T-helper 2 cell (primary cell): Measurements from ENCODE around the gene TNNI3K.

Experiments used
- DNase-seq, 5 experiments: peaks; one replicate each; pipeline versions ENCODE4 v3.0.0 to v3.0.0-alpha.2; 2012 to 2022

Gene TNNI3K

DNA sequence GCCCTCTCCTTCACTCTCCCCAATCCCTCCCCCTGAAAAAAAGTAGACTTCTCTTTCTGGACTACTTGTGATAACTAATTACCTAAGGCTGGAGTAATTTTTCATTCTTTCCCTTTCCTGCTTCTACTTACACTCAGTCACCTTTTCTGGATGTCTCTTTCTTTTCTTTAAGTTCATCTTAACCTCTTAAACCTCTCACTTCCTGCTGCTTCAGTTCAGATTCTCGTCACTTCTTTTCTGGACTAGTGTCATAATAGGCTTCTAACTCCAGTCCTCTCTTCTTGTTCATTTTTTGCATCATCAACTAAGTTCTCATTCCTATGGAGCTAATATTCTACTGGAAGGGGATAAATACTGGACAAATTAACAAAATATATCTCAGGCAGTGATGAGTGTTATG lies 201.8 kb downstream of the TNNI3K start:
- DNase-seq, result no peak

DNA sequence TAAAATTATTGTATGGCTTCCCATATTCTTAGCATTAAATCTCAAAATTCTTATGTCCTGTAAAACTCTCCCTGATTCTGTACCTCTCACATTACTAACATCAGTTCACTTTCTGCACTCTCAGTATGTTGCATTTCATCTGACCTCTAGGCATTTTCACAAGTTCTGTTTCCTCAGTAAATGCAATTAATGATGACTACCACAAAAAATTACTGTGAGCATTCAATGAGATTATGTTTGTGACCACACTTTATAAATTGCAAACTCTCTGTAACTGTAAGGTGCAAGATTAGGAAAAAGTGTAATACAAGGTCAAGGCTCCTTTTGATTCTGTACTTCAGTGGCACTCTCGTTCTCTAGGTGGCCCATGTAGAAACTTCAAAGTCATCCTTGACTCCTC lies 216.8 kb downstream of the TNNI3K start:
- DNase-seq, result no peak

DNA sequence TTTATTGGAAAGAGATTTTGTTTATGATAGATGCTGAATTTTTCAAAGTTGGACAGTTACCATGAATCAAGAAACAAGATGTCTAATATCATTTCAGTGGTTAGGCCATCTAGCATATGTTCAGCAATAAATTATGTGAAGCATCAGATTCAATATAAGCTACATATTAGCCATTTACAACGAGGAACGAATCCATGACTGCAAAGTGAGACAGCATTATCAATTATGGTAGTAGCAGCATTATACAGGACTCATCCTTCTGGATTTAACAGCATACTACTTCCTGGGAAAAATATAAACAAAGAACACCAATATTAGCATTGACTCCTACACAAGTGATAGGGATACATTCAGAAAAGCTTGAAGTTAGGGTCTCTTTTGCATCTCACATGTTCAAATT lies 218.1 kb downstream of the TNNI3K start:
- DNase-seq, result no peak

DNA sequence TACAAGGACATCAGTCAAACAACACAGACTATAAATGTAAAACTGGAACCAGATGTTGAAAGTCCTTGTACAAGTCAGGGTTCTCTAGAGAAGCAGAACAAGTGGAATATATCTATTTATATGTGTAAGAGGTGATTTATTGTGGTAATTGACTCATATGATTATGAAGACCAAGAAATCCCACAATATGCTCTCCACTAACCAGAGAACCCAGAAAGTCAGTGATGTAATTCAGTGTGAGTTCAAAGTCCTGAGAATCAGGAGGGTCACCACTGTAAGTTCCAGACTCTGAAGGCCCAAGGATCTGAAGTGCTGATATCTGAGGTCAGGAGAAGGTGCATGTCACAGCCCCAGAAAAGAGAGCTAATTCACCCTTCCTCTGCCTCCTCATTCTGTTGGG lies 220.2 kb downstream of the TNNI3K start:
- no peak for DNase-seq

DNA sequence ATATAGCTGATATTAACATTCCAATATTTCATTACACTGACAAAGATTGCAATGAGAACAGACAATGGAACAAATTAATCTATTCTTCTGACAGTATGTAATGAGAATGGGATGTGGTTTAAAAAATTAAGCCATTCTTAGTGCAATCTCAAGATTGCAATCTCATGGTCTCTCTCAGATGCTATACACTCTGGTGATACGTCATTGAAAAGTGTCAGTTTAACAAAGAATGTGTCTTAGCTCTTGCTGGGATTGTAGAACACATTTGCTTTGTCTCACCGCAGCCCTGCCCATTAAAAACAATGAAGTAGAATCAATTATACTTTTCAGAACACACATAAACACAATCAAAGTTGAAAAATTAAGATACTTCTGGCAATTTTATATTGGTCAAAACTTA lies 222.1 kb downstream of the TNNI3K start:
- DNase-seq, result no peak

DNA sequence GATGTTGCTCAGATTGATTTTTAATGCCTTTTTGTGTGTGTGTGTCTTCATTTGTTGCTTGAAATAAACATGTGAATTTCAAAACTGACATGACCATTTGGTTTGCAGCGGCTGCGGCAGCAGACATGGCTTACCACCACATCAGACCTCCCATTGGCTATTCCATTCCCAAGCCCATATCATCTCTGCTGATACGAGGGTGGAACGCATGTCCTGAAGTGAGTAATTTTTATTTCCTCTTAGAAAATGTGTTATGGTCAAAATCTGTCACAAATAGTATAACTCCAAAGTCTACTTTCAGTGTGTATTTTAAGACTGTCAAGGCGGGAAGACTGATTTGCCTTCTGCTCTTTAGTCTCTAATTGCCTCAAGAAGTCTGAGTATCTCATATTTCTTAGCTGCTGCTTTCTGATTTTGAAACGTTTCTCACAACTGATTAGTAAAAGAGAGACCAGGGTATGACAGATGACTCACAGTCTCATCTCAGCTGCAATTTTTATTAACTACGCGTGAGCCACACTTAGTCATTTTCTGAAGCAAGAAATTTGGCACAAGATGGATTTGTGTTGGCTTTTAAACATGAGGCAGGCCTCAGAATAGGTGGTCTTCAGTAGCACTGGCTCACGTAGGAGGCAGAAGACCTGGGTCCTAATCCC lies 228.3 kb downstream of the TNNI3K start:
- DNase-seq, result peak in 1 of 5 experiments; percentile 11

DNA sequence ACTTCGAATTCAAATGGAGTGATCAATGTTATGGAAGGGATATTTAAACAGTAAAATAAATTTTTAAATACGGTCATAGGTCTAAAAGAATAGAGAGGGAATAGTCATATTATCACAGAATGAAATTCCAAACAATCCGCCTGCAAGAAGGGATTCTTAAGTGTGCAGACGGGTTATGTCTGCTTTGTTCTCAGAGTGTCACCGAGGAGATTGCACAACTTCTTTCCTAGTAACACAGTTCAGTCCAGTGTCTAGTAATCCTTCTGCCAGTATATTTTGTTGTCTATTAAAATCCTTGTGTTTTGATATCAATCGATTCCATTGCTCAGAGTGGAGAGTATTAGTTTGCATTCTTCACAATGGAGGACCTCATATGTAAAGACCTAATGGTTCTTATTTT lies 228.8 kb downstream of the TNNI3K start:
- DNase-seq, result no peak

DNA sequence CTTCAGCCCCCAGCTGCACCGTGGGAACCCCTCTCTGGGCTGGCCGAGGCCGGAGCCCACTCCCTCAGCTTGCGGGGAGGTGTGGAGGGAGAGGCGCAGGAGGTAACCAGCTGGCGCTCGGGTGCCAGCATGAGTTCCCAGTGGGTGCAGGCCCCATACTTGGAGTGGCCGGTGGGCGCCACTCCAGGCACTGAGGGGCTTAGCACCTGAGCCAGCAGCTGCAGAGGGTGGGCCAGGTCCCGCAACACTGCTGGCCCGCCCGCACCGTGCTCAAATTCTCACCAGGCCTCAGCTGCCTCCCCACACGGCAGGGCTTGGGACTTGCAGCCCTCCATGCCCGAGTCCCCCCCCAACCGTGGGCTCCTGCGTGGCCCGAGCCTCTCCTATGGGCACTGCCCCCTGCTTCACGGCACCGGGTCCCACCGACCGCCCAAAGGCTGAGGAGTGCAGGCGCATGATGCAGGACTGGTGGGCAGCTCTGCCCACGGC lies 230.1 kb downstream of the TNNI3K start:
- DNase-seq, result no peak

DNA sequence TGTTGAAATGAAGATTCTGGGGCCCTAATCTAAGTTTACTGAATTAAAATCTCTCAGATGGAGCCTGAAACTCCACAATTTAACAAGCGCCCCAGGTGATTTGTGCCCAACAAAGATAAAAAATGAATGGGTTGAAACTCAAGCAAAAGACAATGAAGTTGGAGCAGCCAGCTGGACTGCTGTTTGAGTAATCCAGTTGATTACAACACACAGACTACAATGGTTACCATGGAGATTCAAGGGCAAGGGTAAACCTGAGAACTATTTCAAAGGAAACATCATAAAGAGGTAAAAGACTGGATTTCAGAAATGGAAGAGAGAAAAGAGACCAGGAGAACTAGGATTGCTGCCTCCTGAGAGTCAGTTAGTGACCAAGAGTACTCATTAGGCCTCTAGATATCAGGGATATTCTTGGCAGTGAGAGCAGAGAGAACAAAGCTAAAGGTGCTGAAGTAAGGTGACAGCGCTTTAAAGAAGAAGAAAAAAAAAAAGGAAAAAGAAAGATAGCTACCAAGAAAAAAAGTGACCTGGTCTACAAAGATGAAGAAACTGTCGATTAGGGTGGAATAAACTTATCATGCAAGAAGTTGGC lies 232.7 kb downstream of the TNNI3K start:
- no peak for DNase-seq

DNA sequence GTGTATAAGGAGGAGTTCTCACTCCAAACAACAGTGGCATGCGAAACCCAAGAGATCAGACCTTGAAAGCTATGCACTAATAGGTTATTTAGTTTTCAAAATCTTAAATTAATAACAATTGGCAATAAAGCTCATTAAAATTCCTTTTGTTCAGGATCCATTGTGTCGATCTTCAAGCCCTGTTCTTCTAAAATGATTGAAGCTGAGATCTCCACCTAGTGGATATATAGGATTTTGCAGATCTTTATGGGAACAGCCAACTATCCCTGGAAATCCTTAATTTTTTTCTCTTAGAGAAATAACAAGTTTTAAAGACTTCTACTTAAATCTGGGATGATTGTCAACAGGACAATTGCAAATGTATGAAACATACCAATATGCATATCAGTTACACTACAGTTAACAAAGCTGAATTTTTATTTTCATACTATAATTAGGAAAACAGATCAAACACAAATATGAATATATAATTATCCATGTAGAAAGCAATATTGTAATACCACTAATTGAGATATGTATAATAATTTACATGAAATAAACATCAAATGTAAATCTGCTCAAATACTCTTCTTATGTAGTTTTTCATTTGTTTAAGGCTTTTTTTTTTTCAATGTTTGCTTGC lies 233.9 kb downstream of the TNNI3K start:
- DNase-seq, result no peak

DNA sequence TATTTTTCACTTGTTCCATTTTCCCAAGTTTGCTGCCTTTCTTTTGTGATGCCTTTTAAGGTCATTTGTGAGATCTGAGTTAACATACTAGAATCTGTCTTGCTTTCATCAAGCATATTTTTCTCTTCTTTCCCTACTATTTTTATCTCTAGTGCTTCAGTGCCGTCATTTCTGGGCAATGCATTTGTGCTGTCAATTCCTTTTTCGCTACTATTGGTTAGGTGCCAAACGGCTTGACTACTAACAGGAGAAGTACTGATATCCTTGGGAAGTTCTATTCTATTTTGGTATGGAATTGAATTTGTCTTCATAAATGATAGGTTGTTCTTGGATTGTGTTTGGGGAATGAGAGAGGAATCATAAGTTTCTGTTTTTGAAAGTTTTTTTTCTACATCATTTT lies 235.1 kb downstream of the TNNI3K start:
- no peak for DNase-seq

DNA sequence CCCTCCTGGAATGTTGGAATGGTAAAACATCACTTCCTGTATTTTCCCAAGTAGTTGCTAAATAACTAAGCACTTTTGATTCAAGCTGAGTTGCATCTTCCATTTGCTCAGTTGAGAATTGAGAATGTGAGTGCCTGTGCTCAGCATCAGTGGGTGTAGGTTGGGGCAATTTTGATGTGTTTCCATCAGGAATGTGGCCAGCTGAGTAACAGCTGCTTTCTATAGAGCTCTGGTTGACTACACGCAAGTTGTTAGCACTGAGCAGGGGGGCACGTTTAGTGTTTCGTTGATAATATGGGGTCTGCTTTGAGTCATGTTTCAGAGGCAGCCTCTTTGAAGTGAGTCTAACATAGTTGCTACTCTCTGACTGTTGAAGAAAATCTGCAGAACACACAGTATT lies 235.7 kb downstream of the TNNI3K start:
- no peak for DNase-seq

DNA sequence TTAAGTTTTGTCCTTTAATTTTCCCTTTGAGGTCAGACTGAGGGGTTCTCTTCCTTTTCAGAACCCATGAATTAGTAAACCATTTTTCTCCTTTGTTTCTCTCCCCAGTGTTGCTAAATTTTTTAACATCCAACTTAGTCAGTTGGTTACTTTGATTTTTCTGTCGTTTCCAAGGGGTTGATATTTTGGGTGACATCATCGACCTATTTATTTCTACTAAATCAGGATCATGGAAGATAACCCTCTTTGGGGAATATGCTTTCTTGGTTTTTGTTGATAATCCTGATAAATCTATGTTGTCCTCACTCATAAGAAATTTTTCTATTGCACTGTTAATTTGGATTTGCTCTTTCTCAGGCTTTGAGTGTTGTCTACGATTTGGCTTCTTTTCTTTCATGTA lies 236.3 kb downstream of the TNNI3K start:
- no peak for DNase-seq

DNA sequence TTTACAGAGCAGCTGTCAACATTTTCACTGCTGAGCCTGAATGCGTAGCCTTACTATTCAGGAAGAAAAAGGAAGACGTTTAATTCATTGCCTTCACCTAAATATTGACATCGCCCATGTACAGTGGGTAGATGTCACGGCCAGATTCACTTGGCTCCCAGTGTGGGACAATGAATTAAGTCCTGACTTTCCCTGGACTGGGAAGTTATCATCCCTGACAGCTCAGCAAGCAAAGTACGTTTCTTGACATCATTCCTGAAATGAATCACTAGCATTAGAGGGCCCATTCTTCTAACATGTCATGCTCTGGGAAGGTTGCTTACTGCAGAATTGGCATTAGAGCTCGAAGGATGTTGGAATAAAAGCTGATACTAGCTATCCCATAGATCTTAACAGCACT lies 239.4 kb downstream of the TNNI3K start:
- no peak for DNase-seq

DNA sequence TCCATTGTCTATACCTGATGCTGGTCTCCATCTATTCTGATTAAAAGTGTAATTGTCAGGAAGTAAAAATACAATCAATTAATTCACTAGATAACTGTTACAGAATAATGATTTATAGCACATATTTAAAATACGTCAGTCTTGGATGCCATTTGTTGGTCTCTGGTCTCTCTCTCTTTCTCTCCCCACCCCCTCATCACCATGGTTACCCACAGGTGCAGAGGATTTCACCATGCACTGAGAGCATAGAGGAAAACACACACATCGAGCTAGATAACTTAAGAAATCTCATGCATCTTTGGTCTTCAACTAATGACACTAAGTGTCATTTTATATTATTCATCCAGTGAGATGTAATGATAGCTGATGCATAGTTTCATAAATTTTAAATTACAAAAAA lies 243.8 kb downstream of the TNNI3K start:
- no peak for DNase-seq

DNA sequence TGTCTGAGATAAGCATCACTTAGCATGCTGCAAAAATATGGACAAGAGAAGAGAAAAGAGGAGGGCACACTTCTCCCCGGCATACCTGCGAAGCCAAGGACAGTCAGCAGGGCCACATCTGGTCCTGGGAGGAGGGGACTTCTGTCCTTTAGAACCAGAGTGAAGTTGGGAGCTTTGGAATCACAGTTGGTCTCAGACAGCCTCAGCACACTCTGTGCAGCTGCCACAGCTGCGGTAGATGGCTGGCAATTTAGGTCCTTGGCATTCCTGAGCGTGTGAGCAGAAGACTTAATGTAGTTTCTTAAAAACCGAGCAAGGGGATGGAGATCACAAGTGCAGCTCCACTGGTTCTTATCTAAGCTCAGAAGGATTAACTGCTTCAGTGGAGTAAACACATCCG lies 244.9 kb downstream of the TNNI3K start:
- DNase-seq, result no peak

DNA sequence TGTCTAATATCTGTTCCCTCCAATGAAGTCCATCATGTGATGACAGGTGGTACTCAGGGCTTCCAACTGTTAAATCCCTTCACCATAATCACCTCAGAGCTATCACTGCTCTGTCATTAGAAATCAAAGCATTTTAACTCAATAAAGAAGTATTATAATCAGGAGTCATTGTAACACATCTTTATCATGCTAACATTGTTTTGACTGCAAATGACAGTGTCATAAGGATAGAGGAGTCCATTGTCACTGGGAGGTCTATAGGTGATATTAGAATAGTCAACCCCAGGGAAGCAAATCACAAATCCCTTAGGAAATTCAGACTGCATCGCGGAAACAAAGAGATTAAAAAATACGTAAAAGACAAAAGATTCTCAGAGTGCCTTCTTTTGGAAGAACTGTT lies 246.4 kb downstream of the TNNI3K start:
- DNase-seq, result no peak

DNA sequence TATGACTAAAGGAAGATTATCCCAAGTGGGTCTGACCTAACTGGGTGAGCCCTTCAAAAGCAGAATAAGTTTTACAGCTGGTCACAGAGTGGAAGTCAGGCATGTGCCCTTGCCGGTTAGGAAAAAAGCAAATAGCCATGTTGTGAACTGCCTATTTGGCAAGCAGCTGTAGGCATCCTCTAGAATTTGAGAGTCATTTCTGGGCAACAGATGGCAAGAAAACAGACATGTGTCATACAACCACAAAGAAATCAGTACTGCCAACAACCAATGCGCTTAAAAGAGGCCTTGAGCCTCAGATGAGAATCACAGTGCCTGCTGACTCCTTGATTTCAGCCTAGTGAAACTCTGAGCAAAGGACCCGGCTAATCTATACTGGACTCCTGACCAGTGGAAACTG lies 250.4 kb downstream of the TNNI3K start:
- DNase-seq, result no peak

DNA sequence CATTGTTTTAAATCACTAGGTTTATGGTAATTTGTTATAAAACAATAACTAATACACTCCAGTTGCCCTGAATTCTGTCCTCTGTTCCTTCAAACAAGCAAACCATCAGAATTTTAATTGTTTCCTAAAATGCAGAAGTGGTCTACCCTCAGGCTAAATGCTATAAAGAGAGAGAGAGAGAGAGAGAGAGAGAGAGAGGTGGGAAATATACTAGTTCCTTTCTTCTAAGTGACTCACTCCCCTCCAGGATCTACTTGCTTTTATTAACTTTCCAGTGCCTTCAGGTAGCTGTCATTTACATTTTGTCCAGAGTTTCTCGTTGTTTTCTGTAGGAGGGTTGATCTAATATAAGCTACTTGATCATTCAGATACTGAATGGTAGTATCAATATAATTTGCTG lies 250.8 kb downstream of the TNNI3K start:
- no peak for DNase-seq

DNA sequence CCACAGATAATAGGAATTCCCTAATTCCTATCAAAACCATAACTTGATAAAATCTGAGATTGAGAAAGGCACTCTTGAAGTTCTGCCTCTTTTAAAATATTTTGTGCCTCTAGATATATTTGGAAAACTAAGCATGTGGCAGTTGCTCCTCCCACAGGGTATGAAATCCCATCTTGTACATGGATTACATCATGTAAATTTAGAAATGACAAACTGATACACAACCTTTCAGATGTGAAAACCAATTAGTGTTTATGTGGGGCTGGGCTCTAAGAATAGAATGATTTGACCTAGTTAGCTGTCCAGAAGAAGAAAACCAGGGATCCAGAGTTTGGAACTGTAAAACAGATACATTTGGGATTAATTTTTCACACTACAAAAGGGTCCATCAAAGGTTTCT lies 261.5 kb downstream of the TNNI3K start:
- no peak for DNase-seq

DNA sequence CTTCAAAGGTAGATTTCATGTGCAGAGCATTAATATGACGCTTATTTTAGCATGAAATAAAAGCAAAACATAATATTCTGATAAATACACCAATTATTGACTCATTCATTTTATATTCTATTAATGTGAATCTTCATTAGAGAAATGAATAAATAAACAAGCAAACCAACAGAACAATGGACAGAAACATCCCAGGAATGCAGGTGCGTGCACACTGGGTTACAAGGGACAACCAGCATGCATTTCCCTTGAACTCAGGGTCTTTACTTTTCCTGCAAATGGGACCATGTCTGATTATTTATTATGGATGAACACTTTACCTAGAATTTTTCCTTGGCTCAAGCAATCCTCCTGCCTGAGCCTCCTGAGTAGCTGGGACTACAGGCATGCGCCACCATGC lies 263.7 kb downstream of the TNNI3K start:
- no peak for DNase-seq

DNA sequence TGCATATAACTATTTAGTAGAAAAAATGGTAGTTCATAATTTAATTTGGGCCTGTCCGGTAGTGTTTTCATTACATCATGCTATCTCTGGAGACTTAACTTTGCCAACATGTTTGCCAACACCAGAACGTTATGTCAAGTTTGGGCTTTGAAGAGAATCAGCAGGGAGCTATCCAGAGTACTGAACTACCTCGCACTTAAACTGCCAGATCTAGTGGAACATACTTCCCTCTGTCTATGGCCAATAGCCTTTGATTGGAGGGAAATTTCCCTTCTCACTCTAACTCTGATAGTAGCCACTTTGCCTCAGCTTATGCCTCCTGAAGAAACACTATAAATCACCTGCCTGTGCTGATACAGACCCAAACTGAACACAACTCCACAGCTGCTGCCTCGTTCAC lies 267.2 kb downstream of the TNNI3K start:
- DNase-seq, result peak in 1 of 5 experiments; percentile 19

DNA sequence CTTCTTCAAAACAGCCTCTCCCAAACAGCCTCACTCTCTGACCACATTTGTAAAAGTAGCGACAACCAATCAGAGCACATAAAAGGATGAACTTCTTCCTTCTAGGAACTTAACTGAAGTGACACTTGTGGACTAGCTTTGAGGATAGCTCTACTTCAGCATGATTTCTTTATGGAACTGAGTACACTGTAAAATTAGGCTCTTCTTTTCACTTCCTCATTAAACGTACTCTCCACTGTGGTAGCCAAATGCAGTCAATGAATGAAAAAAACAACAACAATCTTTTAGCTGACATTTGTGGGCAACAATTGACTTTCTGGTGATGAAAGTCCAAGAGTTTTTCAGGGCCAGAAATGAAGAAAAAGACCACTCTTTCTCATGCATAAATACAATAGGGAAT lies 267.7 kb downstream of the TNNI3K start:
- no peak for DNase-seq

DNA sequence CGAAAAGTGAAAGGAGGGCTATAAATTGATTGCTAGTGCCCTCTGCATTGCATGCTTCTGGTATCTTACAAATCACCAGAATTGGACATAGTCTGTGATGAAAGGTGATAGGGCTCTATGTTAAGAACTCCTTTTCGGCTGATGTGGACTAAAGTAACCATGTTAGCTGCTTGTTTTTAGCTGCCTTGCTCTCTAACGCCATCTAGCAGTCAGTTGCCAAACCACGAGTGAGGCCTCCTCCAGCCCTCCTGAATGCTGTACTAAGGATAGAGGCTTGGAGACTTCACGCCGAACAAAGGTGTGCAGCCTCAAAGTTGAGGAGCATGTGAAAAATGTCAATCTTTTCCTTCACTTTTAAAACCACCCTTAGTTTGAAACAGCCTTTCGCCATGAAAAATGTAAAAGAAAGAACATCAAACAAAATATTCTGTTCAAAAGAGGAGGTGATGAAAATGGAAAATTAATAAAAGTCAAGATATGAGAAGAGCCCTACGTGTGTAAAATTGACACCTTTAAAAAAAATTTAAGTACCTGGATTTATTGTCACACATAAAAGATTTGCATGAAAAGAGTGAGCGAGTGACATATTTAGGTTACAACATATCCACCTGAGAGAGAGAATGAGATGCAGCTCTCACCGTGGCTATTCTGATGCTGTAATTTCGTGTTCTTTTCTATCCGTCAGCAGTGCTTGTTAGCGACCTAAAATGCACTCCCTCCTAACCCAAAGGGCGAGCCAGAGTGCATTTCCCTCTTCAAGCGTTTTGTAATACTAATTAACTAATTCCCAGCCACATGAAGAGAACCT lies 269.1 kb downstream of the TNNI3K start:
- DNase-seq, result peak in 1 of 5 experiments; percentile 41
